HG02852 (cell line): Measurements from ENCODE around the gene TCF7L1.

Source experiments
- ATAC-seq: cut with Tn5 transposase; IDR thresholded peaks from one replicate; pipeline ENCODE4 v1.9.1; 2021; ENCODE audit warnings: mild to moderate bottlenecking, moderate library complexity; ENCODE audit not compliant: unreplicated experiment

TCF7L1 gene

GRCh38 chr2:85160966-85161960 lies 28.1 kb downstream of the TCF7L1 start:
- no peak for ATAC-seq

- no peak for ATAC-seq
These were observed 29.6 kb downstream of the TCF7L1 start for GRCh38 chr2:85162746-85163301.

- ATAC-seq: no peak
These were observed 30.5 kb downstream of the TCF7L1 start for GRCh38 chr2:85163675-85164074.

- no peak for ATAC-seq
These were observed 31.0 kb downstream of the TCF7L1 start for GRCh38 chr2:85164145-85164569.

GRCh38 chr2:85165088-85165690 lies 32.0 kb downstream of the TCF7L1 start:
- ATAC-seq: no peak

- no peak for ATAC-seq
These were observed 32.8 kb downstream of the TCF7L1 start for GRCh38 chr2:85166021-85166420.

GRCh38 chr2:85167479-85167878 lies 34.3 kb downstream of the TCF7L1 start:
- no peak for ATAC-seq

- ATAC-seq: no peak
These were observed 35.8 kb downstream of the TCF7L1 start for GRCh38 chr2:85168942-85169341.

GRCh38 chr2:85169581-85169980 lies 36.4 kb downstream of the TCF7L1 start:
- no peak for ATAC-seq

- no peak for ATAC-seq
These were observed 37.8 kb downstream of the TCF7L1 start for GRCh38 chr2:85170938-85171475.

- no peak for ATAC-seq
These were observed 38.7 kb downstream of the TCF7L1 start for GRCh38 chr2:85171916-85172315.

- ATAC-seq: no peak
These were observed 40.7 kb downstream of the TCF7L1 start for GRCh38 chr2:85173909-85174308.

GRCh38 chr2:85174943-85175342 lies 41.8 kb downstream of the TCF7L1 start:
- no peak for ATAC-seq

GRCh38 chr2:85175369-85176299 lies 42.4 kb downstream of the TCF7L1 start:
- ATAC-seq: no peak

- no peak for ATAC-seq
These were observed 44.0 kb downstream of the TCF7L1 start for GRCh38 chr2:85177031-85177824.

GRCh38 chr2:85178154-85178553 lies 45.0 kb downstream of the TCF7L1 start:
- no peak for ATAC-seq

- no peak for ATAC-seq
These were observed 45.8 kb downstream of the TCF7L1 start for GRCh38 chr2:85178980-85179411.

- no peak for ATAC-seq
These were observed 46.3 kb downstream of the TCF7L1 start for GRCh38 chr2:85179541-85179940.

- ATAC-seq: no peak
These were observed 47.3 kb downstream of the TCF7L1 start for GRCh38 chr2:85180322-85181133.
